Activated T-cell treated with anti-CD3 and anti-CD28 coated beads, Interleukin-2, amount 50 U/mL, for 4 hours (primary cell): ENCODE data around the gene HK2. TPM values are rescaled to one million over a fixed set of nuclear protein-coding genes. Genes with fewer than 3 reads are reported as not detected.

ENCODE experiments used
- ATAC-seq, 2 donors: fragments of 200-7000 bp; cut with Tn5 transposase; one replicate each; pipeline ENCODE4 v1.10.0; 2021
- DNase-seq: peaks from one replicate; pipeline ENCODE4 v3.0.0-alpha.2; 2020
- H3K27me3 Mint-ChIP-seq: one replicate; pipeline ENCODE4 v1.8.0; 2021; ENCODE audit warnings: low read depth, mixed read lengths
- H3K36me3 Mint-ChIP-seq: one replicate; pipeline ENCODE4 v1.8.0; 2022; ENCODE audit warnings: mixed read lengths; ENCODE audit not compliant: insufficient read depth
- H3K4me1 Mint-ChIP-seq: one replicate; pipeline ENCODE4 v1.8.0; 2021; ENCODE audit warnings: low read depth, mixed read lengths
- H3K4me3 Mint-ChIP-seq: one replicate; pipeline ENCODE4 v1.8.0; 2021; ENCODE audit warnings: mild to moderate bottlenecking, moderate library complexity, mixed read lengths
- H3K9me3 Mint-ChIP-seq: one replicate; pipeline ENCODE4 v1.8.0; 2021; ENCODE audit warnings: mixed read lengths
- total RNA-seq, 3 donors: library from RNA; stranded (reverse); gene quantifications; one replicate each; pipeline ENCODE4 v1.2.1, GENCODE V29; 2021

The HK2 gene
- total RNA-seq, 3 donors from 2014 or later, result 108 to 111 (median 110) TPM

DNA sequence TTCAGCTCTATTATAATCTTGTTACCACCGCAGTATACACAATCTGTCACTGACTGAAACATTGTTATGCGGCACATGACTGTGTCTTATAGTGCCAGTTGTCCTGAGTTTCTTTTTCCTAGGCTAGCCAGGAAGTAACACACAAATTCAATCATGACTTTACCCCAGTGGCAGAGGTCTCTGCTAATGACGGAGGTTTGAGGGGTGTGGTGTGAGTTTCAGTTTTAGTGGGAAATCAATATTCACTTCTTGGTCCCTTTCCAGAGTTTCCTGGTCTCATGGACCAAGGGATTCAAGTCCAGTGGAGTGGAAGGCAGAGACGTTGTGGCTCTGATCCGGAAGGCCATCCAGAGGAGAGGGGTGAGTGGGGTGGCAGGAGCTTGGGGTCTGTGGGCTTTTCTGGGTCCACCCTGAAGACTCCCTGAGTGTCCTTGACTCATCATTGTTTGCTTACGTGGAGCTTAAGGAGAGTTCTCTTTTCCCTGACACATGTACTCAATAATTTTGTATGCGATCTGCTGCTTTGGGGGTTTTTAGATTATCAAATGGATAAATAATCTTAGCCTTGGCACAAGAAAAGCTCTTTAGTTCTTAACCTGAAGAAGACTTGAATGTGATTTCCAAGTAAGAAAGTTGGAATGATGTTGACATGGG lies 39.2 kb downstream of the HK2 start:
- Mint-ChIP-seq H3K4me3 (no peak overlapping the region), H3K27me3 (no peaks in the 10 kb centered on the region), H3K9me3 (no peaks in the 10 kb centered on the region), H3K4me1 (peaks cover 6% of the 10 kb centered on the region), H3K36me3 (peaks cover 37% of the 10 kb centered on the region)
- ATAC-seq, result no peak
- DNase-seq, result no peak

DNA sequence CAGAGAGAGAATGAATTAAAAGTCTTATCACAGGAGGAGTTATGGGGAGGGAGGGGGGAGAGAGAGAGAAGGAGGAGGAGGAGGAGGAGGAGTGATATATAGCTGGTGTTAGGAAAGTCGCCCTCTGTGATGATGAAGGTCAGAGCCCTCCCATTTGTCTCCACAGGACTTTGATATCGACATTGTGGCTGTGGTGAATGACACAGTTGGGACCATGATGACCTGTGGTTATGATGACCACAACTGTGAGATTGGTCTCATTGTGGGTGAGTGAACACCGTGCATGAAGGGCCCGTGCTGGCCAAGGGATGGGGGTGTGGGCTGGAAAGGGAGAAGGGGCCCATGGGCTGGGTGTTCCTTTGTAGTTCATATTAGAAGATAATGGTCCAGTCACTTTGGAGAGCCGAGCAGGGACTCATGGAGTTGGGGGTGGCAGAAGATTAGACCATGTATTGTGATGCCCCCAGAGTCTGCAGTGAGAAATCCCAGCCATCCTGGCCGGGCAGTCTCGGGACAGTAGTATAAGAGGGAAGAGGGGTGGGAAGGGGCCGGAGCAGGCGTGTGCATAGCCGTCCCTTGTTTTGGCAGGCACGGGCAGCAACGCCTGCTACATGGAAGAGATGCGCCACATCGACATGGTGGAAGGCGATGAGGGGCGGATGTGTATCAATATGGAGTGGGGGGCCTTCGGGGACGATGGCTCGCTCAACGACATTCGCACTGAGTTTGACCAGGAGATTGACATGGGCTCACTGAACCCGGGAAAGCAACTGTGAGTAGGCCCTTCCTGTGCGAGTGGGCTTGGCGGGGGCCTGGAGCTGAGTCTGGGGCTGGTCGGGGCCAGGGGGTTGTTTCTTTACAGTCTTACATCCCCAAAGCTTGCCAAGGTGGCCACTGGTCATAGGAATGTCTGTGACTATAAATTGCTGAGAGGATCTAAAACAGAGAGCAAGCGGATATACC lies 40.0 kb downstream of the HK2 start:
- Mint-ChIP-seq H3K36me3 (peaks cover 30% of the 10 kb centered on the region), H3K9me3 (no peaks in the 10 kb centered on the region), H3K4me1 (peaks cover 3% of the 10 kb centered on the region), H3K4me3 (no peak overlapping the region), H3K27me3 (no peaks in the 10 kb centered on the region)
- DNase-seq, result no peak
- ATAC-seq, result no peak

- H3K9me3 Mint-ChIP-seq, result no peaks in the 10 kb centered on the region
Observed at GRCh38 chr2:74876081-74876886, 42.4 kb downstream of the HK2 start.

GRCh38 chr2:74877376-74877775 lies 43.4 kb downstream of the HK2 start:
- Mint-ChIP-seq H3K36me3 (peaks cover 44% of the 10 kb centered on the region), H3K27me3 (no peaks in the 10 kb centered on the region), H3K4me3 (no peak overlapping the region), H3K4me1 (peaks cover 2% of the 10 kb centered on the region), H3K9me3 (no peaks in the 10 kb centered on the region)
- DNase-seq, result no peak
- no peak for ATAC-seq

More at GRCh38 chr2:74876081-74876886, 42.4 kb downstream of the HK2 start:
- peak; percentile 24 for DNase-seq
- H3K4me3 Mint-ChIP-seq, result no peak overlapping the region
- peak; percentile 76 to 81 for ATAC-seq
- no peaks in the 10 kb centered on the region for H3K27me3 Mint-ChIP-seq
- peaks cover 2% of the 10 kb centered on the region for H3K4me1 Mint-ChIP-seq
- peaks cover 44% of the 10 kb centered on the region for H3K36me3 Mint-ChIP-seq

DNA sequence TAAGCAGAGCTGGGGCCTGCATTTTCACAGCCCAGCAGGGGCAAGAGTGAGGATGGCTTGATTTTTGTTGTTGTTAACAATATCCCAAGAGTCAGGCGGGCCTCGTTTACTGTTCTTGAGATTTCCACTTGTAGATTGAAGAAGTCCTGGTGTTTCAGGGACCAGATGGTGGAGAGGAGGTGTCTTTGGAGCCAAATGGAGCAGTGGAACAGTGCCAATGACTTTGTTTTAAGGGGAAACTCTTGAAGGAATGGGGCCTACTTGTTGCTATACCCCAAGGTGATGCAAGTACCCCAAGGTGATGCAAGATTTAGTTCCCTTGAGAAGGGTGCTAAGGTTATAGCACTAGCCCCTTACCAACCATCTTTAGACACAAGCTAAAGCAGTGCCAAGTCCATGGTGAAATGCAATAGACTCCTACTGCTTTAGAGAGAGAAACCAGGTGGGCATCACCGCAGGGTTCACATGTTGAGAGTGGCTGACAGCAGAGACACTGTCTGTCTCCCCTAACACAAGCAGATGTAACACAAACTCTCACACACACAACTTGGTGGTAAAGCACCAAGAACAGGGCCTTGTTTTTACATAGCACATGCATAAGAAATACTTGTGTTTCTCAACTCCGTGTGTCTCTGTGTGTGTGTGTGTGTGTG lies 44.0 kb downstream of the HK2 start:
- DNase-seq (no peak), ATAC-seq (no peak)
- H3K36me3 Mint-ChIP-seq, result peaks cover 46% of the 10 kb centered on the region
- H3K4me1 Mint-ChIP-seq, result peaks cover 2% of the 10 kb centered on the region
- H3K4me3 Mint-ChIP-seq, result no peak overlapping the region
- no peaks in the 10 kb centered on the region for H3K9me3 Mint-ChIP-seq
- H3K27me3 Mint-ChIP-seq, result no peaks in the 10 kb centered on the region

DNA sequence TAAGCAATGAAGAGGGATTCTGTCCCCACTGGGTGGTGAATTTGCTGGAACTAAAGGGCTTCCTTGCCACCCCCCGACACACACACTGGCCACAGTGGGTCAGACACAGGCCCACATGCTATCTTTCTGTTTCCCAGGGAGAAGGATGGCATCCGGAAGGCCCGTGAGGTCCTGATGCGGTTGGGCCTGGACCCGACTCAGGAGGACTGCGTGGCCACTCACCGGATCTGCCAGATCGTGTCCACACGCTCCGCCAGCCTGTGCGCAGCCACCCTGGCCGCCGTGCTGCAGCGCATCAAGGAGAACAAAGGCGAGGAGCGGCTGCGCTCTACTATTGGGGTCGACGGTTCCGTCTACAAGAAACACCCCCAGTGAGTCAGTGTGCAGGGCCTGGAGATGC lies 44.6 kb downstream of the HK2 start:
- DNase-seq (no peak), ATAC-seq (no peak)
- no peaks in the 10 kb centered on the region for H3K9me3 Mint-ChIP-seq
- no peak overlapping the region for H3K4me3 Mint-ChIP-seq
- H3K4me1 Mint-ChIP-seq, result peaks cover 2% of the 10 kb centered on the region
- peaks cover 44% of the 10 kb centered on the region for H3K36me3 Mint-ChIP-seq
- H3K27me3 Mint-ChIP-seq, result no peaks in the 10 kb centered on the region

- no peak for DNase-seq
- Mint-ChIP-seq H3K36me3 (peaks cover 44% of the 10 kb centered on the region), H3K4me3 (no peak overlapping the region), H3K9me3 (no peaks in the 10 kb centered on the region), H3K27me3 (no peaks in the 10 kb centered on the region), H3K4me1 (peaks cover 2% of the 10 kb centered on the region)
- no peak for ATAC-seq
Observed at GRCh38 chr2:74880054-74880728, 46.3 kb downstream of the HK2 start.

- Mint-ChIP-seq H3K4me3 (no peak overlapping the region), H3K9me3 (no peaks in the 10 kb centered on the region), H3K36me3 (peaks cover 54% of the 10 kb centered on the region)
Observed at GRCh38 chr2:74881176-74881575, 47.2 kb downstream of the HK2 start.

DNA sequence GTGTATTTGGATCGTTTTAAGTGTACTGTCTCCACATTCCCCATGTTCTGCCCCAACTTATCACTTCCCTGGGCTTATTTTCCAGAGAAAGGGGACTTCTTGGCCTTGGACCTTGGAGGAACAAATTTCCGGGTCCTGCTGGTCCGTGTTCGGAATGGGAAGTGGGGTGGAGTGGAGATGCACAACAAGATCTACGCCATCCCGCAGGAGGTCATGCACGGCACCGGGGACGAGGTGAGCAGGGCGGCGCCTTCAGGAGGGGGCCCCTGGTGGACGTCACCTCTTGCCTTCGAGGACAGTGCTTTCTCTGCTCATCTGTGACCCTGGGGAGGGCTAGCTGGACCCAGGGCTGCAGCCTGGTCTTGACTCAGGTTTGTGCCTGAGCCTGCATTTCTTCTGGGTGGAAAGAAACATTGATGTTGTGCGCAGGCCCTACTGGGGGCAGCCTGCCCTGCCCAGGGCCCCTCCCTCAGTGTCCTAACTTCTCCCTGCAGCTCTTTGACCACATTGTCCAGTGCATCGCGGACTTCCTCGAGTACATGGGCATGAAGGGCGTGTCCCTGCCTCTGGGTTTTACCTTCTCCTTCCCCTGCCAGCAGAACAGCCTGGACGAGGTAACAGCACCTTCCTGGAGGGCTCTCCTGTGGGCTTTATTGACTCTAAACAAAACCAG lies 47.8 kb downstream of the HK2 start:
- Mint-ChIP-seq H3K36me3 (peaks cover 58% of the 10 kb centered on the region), H3K9me3 (no peaks in the 10 kb centered on the region), H3K4me1 (no peaks in the 10 kb centered on the region), H3K4me3 (no peak overlapping the region), H3K27me3 (no peaks in the 10 kb centered on the region)
- DNase-seq (no peak), ATAC-seq (no peak)

More at GRCh38 chr2:74881176-74881575, 47.2 kb downstream of the HK2 start:
- DNase-seq, result no peak
- ATAC-seq, result no peak
- Mint-ChIP-seq H3K27me3 (no peaks in the 10 kb centered on the region), H3K4me1 (peaks cover under 1% of the 10 kb centered on the region)

GRCh38 chr2:74882299-74882687 lies 48.4 kb downstream of the HK2 start:
- no peaks in the 10 kb centered on the region for H3K4me1 Mint-ChIP-seq
- no peak for ATAC-seq
- H3K36me3 Mint-ChIP-seq, result peaks cover 59% of the 10 kb centered on the region
- H3K27me3 Mint-ChIP-seq, result no peaks in the 10 kb centered on the region
- no peaks in the 10 kb centered on the region for H3K9me3 Mint-ChIP-seq
- no peak overlapping the region for H3K4me3 Mint-ChIP-seq
- no peak for DNase-seq

GRCh38 chr2:74883011-74883410 lies 49.1 kb downstream of the HK2 start:
- ATAC-seq (no peak), DNase-seq (no peak)
- Mint-ChIP-seq H3K36me3 (peaks cover 59% of the 10 kb centered on the region), H3K27me3 (no peaks in the 10 kb centered on the region), H3K4me1 (no peaks in the 10 kb centered on the region), H3K4me3 (no peak overlapping the region), H3K9me3 (no peaks in the 10 kb centered on the region)

DNA sequence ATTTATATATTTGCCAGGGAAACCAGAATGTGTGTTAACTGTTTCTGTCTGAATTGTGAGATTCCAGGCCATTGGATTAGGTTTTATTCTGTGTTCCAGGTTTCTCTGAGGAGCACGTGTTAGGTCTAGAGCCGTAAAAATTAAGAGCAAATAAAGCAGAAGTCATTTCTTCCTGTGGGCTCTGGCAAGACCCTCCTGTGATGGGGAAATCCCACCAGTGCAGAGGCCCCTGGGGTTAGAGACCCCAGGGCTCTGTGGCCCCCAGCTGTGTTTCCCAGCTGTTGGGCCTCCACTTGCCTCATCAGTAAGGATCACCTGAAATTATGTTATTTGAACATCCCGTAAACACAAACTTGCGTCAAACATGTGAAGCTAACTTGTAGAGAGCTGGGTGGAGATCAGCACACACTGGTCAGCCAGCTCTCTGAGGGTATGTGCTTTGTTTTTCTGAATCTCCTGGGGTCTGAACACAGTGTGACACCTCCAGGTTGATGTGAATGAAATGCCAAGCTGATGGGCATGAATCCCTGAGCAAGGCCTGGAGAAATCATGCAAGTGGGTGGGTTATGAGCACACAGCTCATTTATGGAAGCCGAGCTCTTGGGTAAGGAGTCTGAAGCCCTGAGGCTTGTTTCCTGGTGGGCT lies 50.3 kb downstream of the HK2 start:
- Mint-ChIP-seq H3K4me3 (no peak overlapping the region), H3K27me3 (no peaks in the 10 kb centered on the region), H3K9me3 (no peaks in the 10 kb centered on the region), H3K4me1 (no peaks in the 10 kb centered on the region), H3K36me3 (peaks cover 64% of the 10 kb centered on the region)
- no peak for DNase-seq
- no peak for ATAC-seq

DNA sequence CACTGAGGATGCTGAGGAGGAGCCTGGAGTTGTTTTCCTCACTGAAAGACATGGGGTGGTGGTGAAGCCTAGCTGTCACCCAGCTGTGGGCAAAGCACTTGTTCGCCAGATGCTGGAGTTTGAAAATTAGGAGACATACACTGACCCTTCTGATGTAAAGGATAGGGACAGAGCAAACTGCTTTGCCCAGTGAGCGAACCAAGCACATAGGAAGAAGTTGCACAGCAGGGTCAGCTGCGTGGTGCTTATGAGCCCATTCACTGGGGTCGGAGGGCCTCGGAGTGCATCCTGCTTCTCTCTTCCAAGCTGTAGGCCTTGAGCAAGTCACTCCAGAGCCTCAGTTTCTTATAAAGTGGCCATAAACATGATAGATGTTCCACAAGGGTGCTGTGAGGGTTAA lies 50.9 kb downstream of the HK2 start:
- Mint-ChIP-seq H3K27me3 (no peaks in the 10 kb centered on the region), H3K36me3 (peaks cover 63% of the 10 kb centered on the region), H3K4me1 (no peaks in the 10 kb centered on the region), H3K9me3 (no peaks in the 10 kb centered on the region), H3K4me3 (no peak overlapping the region)
- ATAC-seq (no peak), DNase-seq (no peak)
